ENCODE results near the gene KDM8. TPM values are rescaled to one million over a fixed set of nuclear protein-coding genes. Genes with fewer than 3 reads are reported as not detected.
"Not testable (repeated sequence)": the region's sequence is repeated elsewhere in the genome, so short reads cannot be mapped to it uniquely, and the experiment has no call there.

The KDM8 gene
- total RNA-seq, 2 donors from 2014 or later, result 1.5 to 9.0 TPM

GRCh38 chr16:27245276-27246172, 42.2 kb downstream of the KDM8 start:
- H3K4me3 ChIP-seq, result peak overlapping the region; percentile 6
- peaks cover 48 to 59% of the 10 kb centered on the region in 2 donors for H3K4me1 ChIP-seq (ENCODE audit: control insufficient read depth in 1 of 2, low read depth in 2 of 2)
- no peaks in the 10 kb centered on the region for H3K9me3 ChIP-seq
- H3K27me3 ChIP-seq (replicated peaks; ENCODE audit: insufficient read depth), result no peaks in the 10 kb centered on the region
- ATAC-seq (ENCODE audit: insufficient number of reproducible peaks, low FRiP score, low read depth) (no peak), DNase-seq (ENCODE audit: low spot score) (no peak)
- no peak for TF ChIP-seq CTCF (IDR thresholded peaks at IDR 0.05)
- H3K36me3 ChIP-seq, result no peaks in the 10 kb centered on the region
- peak overlapping the region; percentile 84 to 90 for H3K27ac ChIP-seq

- no peak for TF ChIP-seq CTCF (IDR thresholded peaks at IDR 0.05)
- Histone ChIP-seq H3K4me3 (no peak overlapping the region), H3K27ac (peak overlapping the region; percentile 84 to 90), H3K36me3 (no peaks in the 10 kb centered on the region), H3K4me1 (ENCODE audit: control insufficient read depth in 1 of 2, low read depth in 2 of 2) (peaks cover 44 to 51% of the 10 kb centered on the region in 2 donors), H3K9me3 (no peaks in the 10 kb centered on the region), H3K27me3 (replicated peaks; ENCODE audit: insufficient read depth) (no peaks in the 10 kb centered on the region)
- ATAC-seq (ENCODE audit: insufficient number of reproducible peaks, low FRiP score, low read depth) (no peak), DNase-seq (ENCODE audit: low spot score) (no peak)
Observed at GRCh38 chr16:27246439-27246838, 43.1 kb downstream of the KDM8 start.

GRCh38 chr16:27247076-27247475, 43.8 kb downstream of the KDM8 start:
- not testable (repeated sequence) for ATAC-seq (ENCODE audit: insufficient number of reproducible peaks, low FRiP score, low read depth); DNase-seq (ENCODE audit: low spot score); H3K27me3 ChIP-seq (replicated peaks; ENCODE audit: insufficient read depth); H3K4me3 ChIP-seq; H3K9me3 ChIP-seq; H3K36me3 ChIP-seq; H3K27ac ChIP-seq
- H3K4me1 ChIP-seq (ENCODE audit: control insufficient read depth in 1 of 2, low read depth in 2 of 2), result peaks cover 40 to 45% of the 10 kb centered on the region in 2 donors

- Histone ChIP-seq H3K36me3 (no peaks in the 10 kb centered on the region), H3K9me3 (no peaks in the 10 kb centered on the region), H3K4me3 (no peak overlapping the region), H3K27me3 (replicated peaks; ENCODE audit: insufficient read depth) (no peaks in the 10 kb centered on the region), H3K27ac (no peak overlapping the region), H3K4me1 (ENCODE audit: control insufficient read depth in 1 of 2, low read depth in 2 of 2) (peaks cover 32 to 40% of the 10 kb centered on the region in 2 donors)
- DNase-seq (ENCODE audit: low spot score) (no peak), ATAC-seq (ENCODE audit: insufficient number of reproducible peaks, low FRiP score, low read depth) (no peak)
- TF ChIP-seq CTCF (IDR thresholded peaks at IDR 0.05), result no peak
Observed at GRCh38 chr16:27248036-27248435, 44.7 kb downstream of the KDM8 start.

GRCh38 chr16:27248886-27249285, 45.6 kb downstream of the KDM8 start:
- H3K27me3 ChIP-seq (replicated peaks; ENCODE audit: insufficient read depth); H3K9me3 ChIP-seq; H3K27ac ChIP-seq; DNase-seq (ENCODE audit: low spot score); H3K4me3 ChIP-seq; ATAC-seq (ENCODE audit: insufficient number of reproducible peaks, low FRiP score, low read depth); H3K36me3 ChIP-seq: not testable (repeated sequence)
- peaks cover 30 to 42% of the 10 kb centered on the region in 2 donors for H3K4me1 ChIP-seq (ENCODE audit: control insufficient read depth in 1 of 2, low read depth in 2 of 2)

GRCh38 chr16:27251541-27252205, 48.3 kb downstream of the KDM8 start:
- H3K4me3 ChIP-seq, result no peak overlapping the region
- H3K36me3 ChIP-seq, result peaks cover 6% of the 10 kb centered on the region
- DNase-seq (ENCODE audit: low spot score) (no peak), ATAC-seq (ENCODE audit: insufficient number of reproducible peaks, low FRiP score, low read depth) (no peak)
- H3K9me3 ChIP-seq, result no peaks in the 10 kb centered on the region
- H3K27me3 ChIP-seq (replicated peaks; ENCODE audit: insufficient read depth), result no peaks in the 10 kb centered on the region
- peaks cover 4 to 31% of the 10 kb centered on the region in 2 donors for H3K4me1 ChIP-seq (ENCODE audit: control insufficient read depth in 1 of 2, low read depth in 2 of 2)
- no peak for TF ChIP-seq CTCF (IDR thresholded peaks at IDR 0.05)
- no peak overlapping the region for H3K27ac ChIP-seq

Measured in thoracic aorta (tissue), 2 donors.